ENCODE data around the gene MCAM. TPM values are rescaled to one million over a fixed set of nuclear protein-coding genes. Genes with fewer than 3 reads are reported as not detected.

Gene MCAM
- total and polyA plus RNA-seq, 10 of the 15 experiments (the other 5 are each of a cell fraction or from before 2014, with no cell fraction given) = 3.1 to 19.7 (median 9.3) TPM

DNA sequence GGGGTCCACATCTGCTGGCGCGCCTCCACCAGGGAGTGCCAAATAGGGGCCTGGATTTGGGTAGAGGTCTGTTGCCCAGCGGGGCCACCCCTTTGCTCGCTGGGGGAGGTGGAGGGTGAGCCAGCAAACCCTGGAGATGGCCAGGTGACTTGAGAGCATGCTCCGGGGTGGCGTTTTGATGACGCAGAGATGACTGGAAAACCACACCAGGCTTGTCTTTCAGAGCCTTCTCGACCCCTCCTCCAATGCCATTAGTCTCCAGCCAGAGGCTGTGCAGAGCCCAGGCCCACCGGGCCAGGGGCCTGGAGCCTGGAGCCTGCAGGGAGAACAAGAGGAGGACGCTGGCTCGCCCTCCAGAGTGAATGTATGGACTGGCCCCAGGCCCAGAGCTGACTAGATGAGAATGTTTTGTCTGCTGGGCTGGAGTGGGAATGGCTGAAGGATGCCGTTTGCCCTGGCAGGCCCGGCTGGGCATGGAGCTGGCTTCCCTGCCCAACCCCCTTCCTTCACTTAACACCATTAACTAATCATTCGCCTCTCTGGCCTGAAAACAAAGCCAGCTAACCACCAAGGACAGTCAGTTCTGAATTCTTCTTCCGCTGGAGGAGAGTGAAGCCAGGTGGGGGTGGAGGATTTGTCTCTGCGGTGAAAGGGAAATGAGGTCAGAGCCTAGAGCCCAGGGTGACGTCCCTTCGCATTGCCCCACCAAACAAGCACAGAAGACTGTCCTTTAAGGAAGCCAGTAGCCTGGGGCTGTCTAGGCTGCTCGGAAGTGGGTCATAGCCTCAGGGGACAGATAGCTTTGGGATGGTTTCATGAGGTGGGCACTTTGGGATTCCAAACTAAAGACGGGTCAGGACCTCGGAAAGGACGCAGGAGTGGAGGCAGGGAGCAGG lies 1.6 kb upstream of the MCAM start:
- peak overlapping the region; percentile 50 for H3K4me2 ChIP-seq (ENCODE audit: control insufficient read depth, insufficient read depth)
- ChIA-PET POLR2A (interaction anchor here (0.6 to 1.7 kb wide), 13 partner anchors 8 to 197 kb away, joined by 3 to 7 read pairs (median 3); partner anchors contain the start of genes CBL, HINFP and RNF26), SMC1A (ENCODE audit: uncharacterized antibody, unreplicated experiment) (interaction anchor here (1.0 to 3.5 kb wide), 3 partner anchors 19 to 112 kb away, joined by 3 to 14 read pairs (median 3); partner anchors contain the start of gene CBL), CTCF (interaction anchor here (0.7 to 1.5 kb wide), 6 partner anchors 8 to 150 kb away, joined by 3 to 7 read pairs (median 4); partner anchors contain the start of genes NLRX1 and RNF26), RAD21 (ENCODE audit: unreplicated experiment) (interaction anchor here (0.5 to 1.2 kb wide), 5 partner anchors 10 to 251 kb away, joined by 3 to 5 read pairs (median 3); partner anchors contain the start of gene VPS11)
- peak overlapping the region; percentile 34; the same call in 1 of the 2 replicates for H3K9ac ChIP-seq (ENCODE audit: control insufficient read depth, insufficient read depth, low read length)
- peak overlapping the region; percentile 58 for H3K27ac ChIP-seq (ENCODE audit: control insufficient read depth, insufficient read depth)
- ATAC-seq (peak; percentile 43), DNase-seq (ENCODE audit: low read depth, low spot score) (peak; percentile 70), FAIRE-seq (peak; percentile 85)
- H2AFZ ChIP-seq (ENCODE audit: control insufficient read depth, low read depth, low read length) = peak overlapping the region; percentile 6
- BruUV-seq (replicated peaks) = no TSS peak
- peaks cover 48% of the 10 kb centered on the region for H3K4me1 ChIP-seq (ENCODE audit: control insufficient read depth, insufficient read depth, low read length)
- H3K27me3 ChIP-seq (replicated peaks in 1 of 2; ENCODE audit: control insufficient read depth in 2 of 2, insufficient read depth in 2 of 2, low read length in 1 of 2) = peaks cover 1 to 15% of the 10 kb centered on the region in 2 experiments; a peak in 3 of 4 replicates
- intact Hi-C loops (cut with micrococcal nuclease; ENCODE audit: unreplicated experiment) = no loop called here
- in situ Hi-C loops (cut with MboI) = no loop called here
- H3K36me3 ChIP-seq (ENCODE audit: control insufficient read depth in 2 of 2, insufficient read depth in 2 of 2, low read length in 1 of 2) = no peaks in the 10 kb centered on the region
- no peaks in the 10 kb centered on the region for H4K20me1 ChIP-seq (ENCODE audit: control insufficient read depth, insufficient read depth)
- 32% methylated on average over 22 of the region's 22 CpGs for WGBS (ENCODE audit: insufficient coverage, insufficient replicate concordance, low lambda C conversion rate, missing lambda C conversion rate)
- no peaks in the 10 kb centered on the region for H3K9me3 ChIP-seq (replicated peaks; ENCODE audit: control insufficient read depth, insufficient read depth, low read length)
- no peak overlapping the region for H3K4me3 ChIP-seq
- H3K79me2 ChIP-seq (ENCODE audit: control insufficient read depth, insufficient read depth, low read length) = no peaks in the 10 kb centered on the region
- TF ChIP-seq BHLHE40 (IDR thresholded peaks at IDR 0.05; ENCODE audit: borderline replicate concordance in 1 of 2, low read depth in 2 of 2, low read length in 1 of 2) = no peak
- TF ChIP-seq TCF7 (IDR thresholded peaks at IDR 0.05; ENCODE audit: borderline replicate concordance) = no peak
- TF ChIP-seq KDM1A (IDR thresholded peaks at IDR 0.05; ENCODE audit: borderline replicate concordance) = no peak
- no peak for TF ChIP-seq YBX1 (IDR thresholded peaks at IDR 0.05)
- TF ChIP-seq ZNF217 (IDR thresholded peaks at IDR 0.05) = no peak
- TF ChIP-seq ZNF384 (IDR thresholded peaks at IDR 0.05; ENCODE audit: borderline replicate concordance, low read depth, low read length) = no peak
- no peak for TF ChIP-seq POU2F2 (IDR thresholded peaks at IDR 0.05; ENCODE audit: borderline replicate concordance, low read depth, low read length)
- TF ChIP-seq ETV6 (conservative IDR thresholded peaks at IDR 0.05 in 1 of 2, IDR thresholded peaks at IDR 0.05 in 1 of 2; ENCODE audit: borderline replicate concordance in 1 of 2, low read depth in 1 of 2) = 0 out of 4 replicates have a peak, but pooled peaks of 1 of the 2 experiments have one; percentile 4
- TF ChIP-seq BACH1 (IDR thresholded peaks at IDR 0.05; ENCODE audit: borderline replicate concordance) = no peak
- peak; percentile 71 for TF ChIP-seq GABPA (IDR thresholded peaks at IDR 0.05; ENCODE audit: low read depth)
- TF ChIP-seq EP300 (IDR thresholded peaks at IDR 0.05; ENCODE audit: borderline replicate concordance in 1 of 2, control insufficient read depth in 1 of 2, low read depth in 2 of 2, low read length in 2 of 2) = no peak
- TF ChIP-seq PML (IDR thresholded peaks at IDR 0.05; ENCODE audit: low read length) = no peak
- no peak for TF ChIP-seq CHD4 (IDR thresholded peaks at IDR 0.05)
- no peak for TF ChIP-seq RFX5 (IDR thresholded peaks at IDR 0.05; ENCODE audit: low read depth, low read length)
- TF ChIP-seq IRF4 (IDR thresholded peaks at IDR 0.05; ENCODE audit: low read depth, low read length) = no peak
- TF ChIP-seq EZH2 (IDR thresholded peaks at IDR 0.05; ENCODE audit: borderline replicate concordance, control insufficient read depth, low read depth, low read length) = no peak
- no peak for TF ChIP-seq HDAC2 (IDR thresholded peaks at IDR 0.05)
- TF ChIP-seq LARP7 (IDR thresholded peaks at IDR 0.05) = 0 out of 2 replicates have a peak, but pooled peaks have one; percentile 33
- no peak for TF ChIP-seq NKRF (conservative IDR thresholded peaks at IDR 0.05)
- no peak for TF ChIP-seq NR2C1 (IDR thresholded peaks at IDR 0.05)
- peak; percentile 90 for TF ChIP-seq CREB1 (IDR thresholded peaks at IDR 0.05; ENCODE audit: low read depth)
- no peak for TF ChIP-seq STAT3 (IDR thresholded peaks at IDR 0.05; ENCODE audit: low read depth, low read length)
- TF ChIP-seq JUND (IDR thresholded peaks at IDR 0.05; ENCODE audit: low read depth, low read length) = peak; percentile 50; the same call in 1 of the 2 replicates
- no peak for TF ChIP-seq ZNF622 (IDR thresholded peaks at IDR 0.05)

Data from GM12878 (cell line).